Mucosa of descending colon (tissue), 3 donors: ENCODE data around the gene ZMYND10. TPM values are rescaled to one million over a fixed set of nuclear protein-coding genes. Genes with fewer than 3 reads are reported as not detected.
A peak's percentile ranks its signal among the peaks of the same experiment; 100 is the strongest.

Source experiments
- ATAC-seq: fragments of 200-7000 bp; cut with Tn5 transposase; one replicate; pipeline ENCODE4 v1.9.1; 2020; ENCODE audit warnings: mild to moderate bottlenecking, moderate library complexity
- DNase-seq, 3 donors: peaks; one replicate each; pipeline ENCODE4 v3.0.0-alpha.2; 2020
- H3K36me3 ChIP-seq: fragments of 200-600 bp; one replicate; pipeline ENCODE4 v1.8.0; 2021; ENCODE audit warnings: low read depth, mild to moderate bottlenecking
- H3K4me1 ChIP-seq: fragments of 200-600 bp; one replicate; pipeline ENCODE4 v1.8.0; 2021; ENCODE audit warnings: low read depth, mild to moderate bottlenecking
- H3K4me3 ChIP-seq: fragments of 200-600 bp; one replicate; pipeline ENCODE4 v1.8.0; 2021; ENCODE audit warnings: mild to moderate bottlenecking
- H3K9me3 ChIP-seq: fragments of 200-600 bp; one replicate; pipeline ENCODE4 v1.8.0; 2021; ENCODE audit warnings: mild to moderate bottlenecking
- CTCF ChIP-seq: fragments of 200-600 bp; IDR thresholded peaks from one replicate; pipeline ENCODE4 v1.8.0; 2022; ENCODE audit warnings: antibody characterized with exemption, mild to moderate bottlenecking
- intact Hi-C, 2 donors: fragments of 100-400 bp; cut with DNase I in 1 of 2; cut with micrococcal nuclease in 1 of 2; formaldehyde crosslinking; loops; one replicate each; pipeline versions ENCODE4 v1.11.0 to v1.11.1; 2022; cut with DNase I, micrococcal nuclease
- total RNA-seq, 3 donors: library from RNA; stranded (reverse); fragmentation: NEBNext Ultra II Directional in 2 of 3; extraction: Animal tissue kit (Norgen Biotek cat#: 25700) in 2 of 3; gene quantifications; one replicate each; pipeline versions ENCODE4 v1.2.1 to v1.2.4, GENCODE V29; 2021 to 2023
- donor health status: DM: no; HTN: no; CAD: no; lungs with moderate emphysema.
- donor health status: DM: no; HTN: no; CAD: no.
- donor health status: DM: no; HTN: yes; CAD: no.

ZMYND10 gene
- total RNA-seq, 3 donors from 2014 or later, result 0.20 to 0.60 (median 0.31) TPM

- Histone ChIP-seq H3K4me3 (peak within 1 kb of the TSS; percentile 71), H3K9me3 (no peaks in the 10 kb centered on the region), H3K36me3 (no peaks in the 10 kb centered on the region), H3K4me1 (peaks cover 33% of the 10 kb centered on the region)
- peak; percentile 94 for ATAC-seq
- intact Hi-C loops, result no loop called here
- DNase-seq, result peak; percentile 97 to 100 (median 99)
- TF ChIP-seq CTCF, result no peak
Observed at GRCh38 chr3:50350527-50351322, 5.2 kb upstream of the ZMYND10 start, which contains the start of the genes CYB561D2 and NPRL2. CYB561D2 (plus strand) TSS chr3:50350862; CDS start chr3:50351434, 572 bp downstream. NPRL2 (minus strand) TSS chr3:50350775; CDS start chr3:50350652, 123 bp downstream.

GRCh38 chr3:50350213-50350526, 4.6 kb upstream of the ZMYND10 start:
- intact Hi-C loops, result no loop called here
- H3K4me1 ChIP-seq, result peaks cover 36% of the 10 kb centered on the region
- no peak for ATAC-seq

GRCh38 chr3:50347187-50347813, 1.8 kb upstream of the ZMYND10 start:
- Histone ChIP-seq H3K4me3 (no peak overlapping the region), H3K9me3 (no peaks in the 10 kb centered on the region), H3K36me3 (no peaks in the 10 kb centered on the region), H3K4me1 (peaks cover 30% of the 10 kb centered on the region)
- ATAC-seq (peak; percentile 15), DNase-seq (peak in 2 of 3 donors; percentile 73 to 77)
- intact Hi-C loops, result loop anchor here in 1 of 2 donors (5.0 kb wide), 1 partner anchor 195 kb away; no protein-coding TSS in a partner anchor
- TF ChIP-seq CTCF, result no peak

More at GRCh38 chr3:50350213-50350526, 4.6 kb upstream of the ZMYND10 start:
- Histone ChIP-seq H3K9me3 (no peaks in the 10 kb centered on the region), H3K4me3 (peak overlapping the region; percentile 71), H3K36me3 (no peaks in the 10 kb centered on the region)
- DNase-seq, result no peak
- TF ChIP-seq CTCF, result no peak

GRCh38 chr3:50345008-50345407, 524 bp downstream of the ZMYND10 start:
- no peaks in the 10 kb centered on the region for H3K9me3 ChIP-seq
- no peak for ATAC-seq
- H3K4me1 ChIP-seq, result peaks cover 31% of the 10 kb centered on the region
- H3K36me3 ChIP-seq, result no peaks in the 10 kb centered on the region
- no peak for DNase-seq
- intact Hi-C loops, result loop anchor here in 1 of 2 donors (5.0 kb wide), 1 partner anchor 197 kb away; no protein-coding TSS in a partner anchor
- TF ChIP-seq CTCF, result no peak
- no peak overlapping the region for H3K4me3 ChIP-seq

- intact Hi-C loops, result no loop called here
- no peaks in the 10 kb centered on the region for H3K9me3 ChIP-seq
- no peak for DNase-seq
- H3K4me3 ChIP-seq, result no peak overlapping the region
- peaks cover 34% of the 10 kb centered on the region for H3K4me1 ChIP-seq
- TF ChIP-seq CTCF, result no peak
- ATAC-seq, result no peak
- H3K36me3 ChIP-seq, result no peaks in the 10 kb centered on the region
Observed at GRCh38 chr3:50342813-50343633, 2.5 kb downstream of the ZMYND10 start.
